Heart left ventricle (tissue), 13 donors: ENCODE measurements around the gene NETO2.

Source experiments
- POLR2A ChIP-seq, 2 donors: fragments of 450-650 bp; IDR thresholded peaks; one replicate each; pipeline ENCODE4 v1.6.1; 2017; ENCODE audit warnings: antibody characterized with exemption in 2 of 2, mild to moderate bottlenecking in 2 of 2, moderate library complexity in 2 of 2
- TF ChIP-seq, protein P1 (sequence below), 12 donors: fragments of 200-600 bp; sonication (generic) in 4 of 12; IDR thresholded peaks; one replicate each; pipeline versions ENCODE4 v1.5.0 to v1.8.0; 2018 to 2022; ENCODE audit warnings: antibody characterized with exemption in 12 of 12, mild to moderate bottlenecking in 5 of 12
- donor health status: ischemic (EF 13 %, LVEDD 7.1; RV severe dilation, severe dysfunction).
- donor health status: DM: no; HTN: yes; CAD: no.
- donor health status: DM: no; HTN: no; CAD: no.
- donor health status: ischemic (EF 25% LVEDD 6.9; RV normal size, moderate dysfunction).
- donor health status: ischemic (EF 25% LVEDD 5.7; RV mildly dilated, moderate dysfunction).
- donor health status: ischemic (EF 35%, LVEDD 5.7; RV mildly dilated, moderate dysfunction).
- donor health status: nonischemic (EF 11% LVEDD 7.7; RV severe dilation, severe dysfunction).
- donor health status: DM: yes; HTN: yes; CAD: no.
- donor health status: PGD.
- donor health status: ischemic (EF 29% LVEDD 5.4; RV normal size, mild dysfunction).
- donor health status: nonischemic (EF 23%, LVEDD 6.1; RV moderate dilation, normal function).

DNA sequence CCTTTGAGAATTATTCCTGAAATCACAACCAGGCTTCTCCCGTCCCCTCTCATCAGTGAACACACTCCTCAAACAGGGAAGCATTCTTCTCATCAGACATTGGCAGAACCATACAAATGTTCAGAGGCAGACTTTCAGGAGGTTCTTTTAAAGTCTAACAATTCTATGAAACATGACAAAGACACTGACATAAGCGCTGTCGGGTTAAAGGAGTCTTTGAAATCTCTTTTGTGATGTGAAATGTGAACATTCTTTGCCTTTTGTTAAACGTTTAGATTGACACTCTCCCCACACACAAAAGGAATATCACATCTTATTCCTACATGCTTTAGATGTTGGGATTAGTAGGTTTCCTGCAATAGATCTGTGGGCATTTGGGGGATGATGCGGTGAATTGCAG, 63.9 kb downstream of the NETO2 start:
- TF ChIP-seq, protein P1, sequence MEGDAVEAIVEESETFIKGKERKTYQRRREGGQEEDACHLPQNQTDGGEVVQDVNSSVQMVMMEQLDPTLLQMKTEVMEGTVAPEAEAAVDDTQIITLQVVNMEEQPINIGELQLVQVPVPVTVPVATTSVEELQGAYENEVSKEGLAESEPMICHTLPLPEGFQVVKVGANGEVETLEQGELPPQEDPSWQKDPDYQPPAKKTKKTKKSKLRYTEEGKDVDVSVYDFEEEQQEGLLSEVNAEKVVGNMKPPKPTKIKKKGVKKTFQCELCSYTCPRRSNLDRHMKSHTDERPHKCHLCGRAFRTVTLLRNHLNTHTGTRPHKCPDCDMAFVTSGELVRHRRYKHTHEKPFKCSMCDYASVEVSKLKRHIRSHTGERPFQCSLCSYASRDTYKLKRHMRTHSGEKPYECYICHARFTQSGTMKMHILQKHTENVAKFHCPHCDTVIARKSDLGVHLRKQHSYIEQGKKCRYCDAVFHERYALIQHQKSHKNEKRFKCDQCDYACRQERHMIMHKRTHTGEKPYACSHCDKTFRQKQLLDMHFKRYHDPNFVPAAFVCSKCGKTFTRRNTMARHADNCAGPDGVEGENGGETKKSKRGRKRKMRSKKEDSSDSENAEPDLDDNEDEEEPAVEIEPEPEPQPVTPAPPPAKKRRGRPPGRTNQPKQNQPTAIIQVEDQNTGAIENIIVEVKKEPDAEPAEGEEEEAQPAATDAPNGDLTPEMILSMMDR (IDR thresholded peaks at IDR 0.05) = no peak
- no peak for TF ChIP-seq POLR2A (IDR thresholded peaks at IDR 0.05)
